GM18858 (cell line): Measurements from ENCODE around the gene STIP1.

Source experiments
- ATAC-seq: cut with Tn5 transposase; IDR thresholded peaks from one replicate; pipeline ENCODE4 v1.9.1; 2021; ENCODE audit not compliant: unreplicated experiment

Gene STIP1

DNA sequence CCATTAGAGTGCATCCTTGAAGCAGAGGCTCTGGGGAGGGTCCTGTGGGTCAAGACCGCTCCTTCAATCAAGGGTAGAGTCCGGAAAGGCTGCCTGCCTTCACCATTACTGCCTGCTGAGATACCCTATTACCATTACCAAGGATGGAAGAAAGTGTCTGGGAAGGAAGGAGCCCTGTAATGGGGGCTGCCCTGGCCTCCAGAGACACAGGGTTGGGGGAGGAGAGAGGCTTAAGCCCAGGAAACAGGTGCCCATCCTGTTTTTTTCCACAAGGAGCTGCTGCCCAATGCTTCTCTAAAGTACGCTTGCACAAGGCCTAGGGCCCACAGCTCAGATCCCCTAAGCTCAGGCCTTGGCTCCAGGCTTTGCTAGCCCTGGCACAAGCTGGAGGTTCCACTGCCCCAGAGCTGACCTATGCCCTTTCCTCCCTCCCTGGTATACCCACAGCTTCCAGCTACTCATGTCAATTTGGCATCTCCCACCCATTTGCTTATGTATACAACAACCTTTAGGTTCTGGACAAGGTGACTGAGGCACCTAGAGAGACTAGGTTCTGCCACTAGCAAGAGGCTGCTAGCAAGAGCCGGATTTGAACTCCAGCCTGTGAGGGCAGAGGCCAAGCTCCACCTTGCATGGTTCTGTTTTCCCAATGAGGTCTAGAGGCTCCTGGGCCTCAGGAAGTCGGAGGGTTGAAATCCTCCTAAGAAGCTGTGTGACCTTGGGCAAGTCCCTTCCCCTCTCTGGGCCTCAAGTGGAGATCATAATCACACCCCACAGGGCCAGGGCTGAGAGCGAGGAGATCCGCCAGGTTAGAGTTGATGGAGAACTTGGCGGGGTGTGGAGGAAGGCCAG, 63.8 kb downstream of the STIP1 start:
- ATAC-seq, result no peak

GRCh38 chr11:64250415-64251015, 64.5 kb downstream of the STIP1 start:
- no peak for ATAC-seq

- ATAC-seq, result no peak
These were observed 65.2 kb downstream of the STIP1 start, which contains the start of gene PLCB3 for GRCh38 chr11:64251016-64251752. TSS of gene PLCB3 (plus strand) at chr11:64251530. CDS start at chr11:64251650, 120 bp downstream.

DNA sequence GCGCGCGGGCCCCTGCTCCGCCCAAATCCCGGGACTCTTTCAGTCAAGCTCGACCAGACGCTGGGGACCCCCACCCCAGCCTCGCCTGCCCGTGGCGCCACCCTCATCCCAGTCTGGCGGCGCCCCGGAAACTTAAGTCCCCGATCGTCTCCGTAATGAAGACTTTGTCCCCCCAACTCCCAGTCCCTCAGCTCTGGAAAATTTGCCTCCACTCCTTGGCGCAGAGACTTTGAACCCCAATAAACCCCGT, 65.7 kb downstream of the STIP1 start:
- ATAC-seq, result no peak

DNA sequence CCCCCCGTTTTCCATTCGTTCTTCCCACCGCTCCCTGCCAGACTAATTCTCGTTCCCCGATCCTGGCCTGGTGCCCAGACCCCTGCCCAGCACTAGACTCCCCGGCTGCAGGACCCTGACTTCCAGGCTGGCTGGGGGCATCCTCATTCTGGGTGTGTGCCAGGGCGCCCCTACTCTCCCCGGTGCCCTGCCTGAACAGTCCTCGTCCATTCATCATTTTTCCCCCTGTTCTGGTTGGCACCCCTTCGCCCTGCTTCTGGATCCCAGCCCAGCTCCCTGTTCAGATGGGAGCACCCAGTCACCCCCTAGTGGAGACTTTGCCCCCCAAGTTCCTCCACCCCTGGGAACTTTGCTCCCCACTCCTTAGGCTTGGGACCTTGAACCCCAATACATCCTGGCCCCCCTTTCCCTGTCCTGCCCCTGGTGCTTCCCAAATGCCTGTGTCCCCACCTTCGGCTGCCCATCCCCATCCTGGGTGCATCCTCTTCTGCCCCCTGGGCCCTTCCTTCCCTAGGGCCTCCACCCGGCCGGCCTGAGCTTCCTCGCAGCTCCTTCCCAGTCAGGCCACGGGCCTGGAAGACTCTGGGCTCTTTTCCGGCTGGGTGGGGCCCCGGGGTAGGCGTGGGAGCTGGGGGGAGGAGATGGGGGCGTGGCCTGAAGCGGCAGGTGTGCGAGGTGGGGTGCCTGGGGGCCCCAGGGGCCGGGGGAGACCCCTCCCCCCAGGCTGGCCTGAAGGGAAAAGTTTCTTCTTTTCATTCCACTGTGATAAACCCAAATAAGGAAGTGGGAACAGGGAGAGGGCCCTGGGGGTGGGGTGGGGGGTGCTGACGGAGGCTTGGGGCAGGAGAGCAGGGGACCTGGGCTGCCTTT, 66.3 kb downstream of the STIP1 start:
- ATAC-seq, result no peak

DNA sequence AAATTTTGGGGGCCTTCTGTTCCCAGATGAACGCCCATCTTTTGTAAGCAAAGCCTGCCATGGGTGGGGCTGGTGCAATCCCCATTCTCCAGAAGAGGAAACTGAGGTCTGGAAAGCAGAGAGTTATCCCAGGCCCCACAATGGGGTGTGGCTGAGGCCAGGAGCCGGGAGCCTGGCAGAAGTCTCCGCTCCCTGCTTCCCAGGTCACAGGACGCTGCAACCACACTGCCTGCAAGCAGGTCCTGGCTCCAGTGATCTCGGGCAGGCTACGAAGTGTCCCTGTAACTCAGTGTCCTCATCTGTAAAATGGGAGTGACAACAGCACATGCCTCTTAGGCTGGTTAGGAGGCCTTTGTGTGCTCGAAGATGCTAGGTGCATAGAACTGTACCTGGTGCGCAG, 67.1 kb downstream of the STIP1 start:
- no peak for ATAC-seq

- ATAC-seq, result no peak
These were observed 67.5 kb downstream of the STIP1 start for GRCh38 chr11:64253481-64253880.
